GM12873 (cell line): ENCODE data around the gene FDXR.

Experiments used
- CTCF ChIP-seq: IDR thresholded peaks from 2 replicates; pipeline ENCODE4 v1.5.1; 2012; ENCODE audit warnings: low read depth, mild to moderate bottlenecking, moderate library complexity, low read length, control low read depth; ENCODE audit not compliant: insufficient read depth; ENCODE audit errors: missing control alignments

FDXR gene

DNA sequence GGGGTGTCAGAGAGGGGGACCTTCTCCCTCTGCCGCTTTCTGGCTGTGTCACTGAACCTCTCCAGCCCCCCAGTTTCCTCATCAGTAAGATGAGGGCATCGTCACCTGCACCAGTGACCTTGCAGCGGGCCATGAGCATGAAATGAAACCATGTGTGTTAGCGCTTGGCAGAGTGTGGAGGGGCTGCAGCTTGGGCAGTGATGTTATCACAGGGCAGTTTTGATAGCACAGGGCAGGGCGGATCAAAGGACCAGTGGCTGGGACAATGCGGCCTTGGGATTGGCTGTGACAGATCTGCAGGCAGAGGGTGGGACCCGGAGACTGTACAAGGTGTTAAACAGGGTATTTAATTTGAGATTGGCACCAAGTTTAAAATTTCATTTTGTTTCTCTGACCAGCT, 57.7 kb downstream of the FDXR start:
- TF ChIP-seq CTCF, result no peak

GRCh38 chr17:74814453-74814852, 58.3 kb downstream of the FDXR start:
- TF ChIP-seq CTCF, result peak; percentile 26
